Neural cell (in vitro differentiated cells): Measurements from ENCODE around the gene ZNF474. TPM values are rescaled to one million over a fixed set of nuclear protein-coding genes. Genes with fewer than 3 reads are reported as not detected.

Experiments used
- H2AFZ ChIP-seq: fragments of 200-600, 300-800 bp; sonication (generic), shearing (Covaris generic); 2 replicates; pipeline ENCODE4 v1.6.0; 2014; ENCODE audit warnings: low read depth, mild to moderate bottlenecking, antibody characterized with exemption, low read length, moderate library complexity
- H3F3A ChIP-seq: fragments of 200-600 bp; shearing (Covaris generic); 2 replicates; pipeline ENCODE4 v1.6.1; 2016; ENCODE audit warnings: mild to moderate bottlenecking, moderate library complexity, mixed read lengths, antibody characterized with exemption, low read length; ENCODE audit not compliant: insufficient read depth, poor library complexity, severe bottlenecking
- H3K27ac ChIP-seq: fragments of 200-600, 300-800 bp; sonication (generic), shearing (Covaris generic); 2 replicates; pipeline ENCODE4 v1.5.1; 2014; ENCODE audit warnings: mild to moderate bottlenecking, low read length, moderate library complexity
- H3K27me3 ChIP-seq: fragments of 300-800, 200-600 bp; sonication (generic), shearing (Covaris generic); 2 replicates; pipeline ENCODE4 v1.6.0; 2014; ENCODE audit warnings: mild to moderate bottlenecking, low read depth, low read length, moderate library complexity; ENCODE audit not compliant: insufficient read depth
- H3K36me3 ChIP-seq: fragments of 300-800, 200-600 bp; sonication (generic), shearing (Covaris generic); 2 replicates; pipeline ENCODE4 v1.5.1; 2014; ENCODE audit warnings: mild to moderate bottlenecking, antibody characterized with exemption, low read length, moderate library complexity; ENCODE audit not compliant: insufficient read depth
- H3K4me2 ChIP-seq: fragments of 300-800, 200-600 bp; sonication (generic), shearing (Covaris generic); 2 replicates; pipeline ENCODE4 v1.6.0; 2014; ENCODE audit warnings: mild to moderate bottlenecking, low read length
- H3K4me3 ChIP-seq: fragments of 300-800, 200-600 bp; sonication (generic), shearing (Covaris generic); 2 replicates; pipeline ENCODE4 v1.5.1; 2014; ENCODE audit warnings: mild to moderate bottlenecking, low read length, moderate library complexity
- H3K79me2 ChIP-seq: fragments of 200-600 bp; shearing (Covaris generic); replicated peaks from 2 replicates; pipeline ENCODE4 v1.6.0; 2014; ENCODE audit warnings: mild to moderate bottlenecking, low read length, moderate library complexity; ENCODE audit not compliant: insufficient read depth
- H3K9ac ChIP-seq: fragments of 300-800, 200-600 bp; sonication (generic), shearing (Covaris generic); 2 replicates; pipeline ENCODE4 v1.6.1; 2016; ENCODE audit warnings: mild to moderate bottlenecking, low read length, mixed read lengths
- H3K9me2 ChIP-seq: fragments of 200-600 bp; shearing (Covaris generic); 2 replicates; pipeline ENCODE4 v1.6.1; 2016; ENCODE audit warnings: mild to moderate bottlenecking, low read length, mixed read lengths; ENCODE audit not compliant: insufficient read depth
- H3K9me3 ChIP-seq: fragments of 200-600, 300-800 bp; sonication (generic), shearing (Covaris generic); 2 replicates; pipeline ENCODE4 v1.6.1; 2016; ENCODE audit warnings: mild to moderate bottlenecking, mixed run types, low read length, moderate library complexity, mixed read lengths
- H4K20me1 ChIP-seq: fragments of 200-600 bp; shearing (Covaris generic); 2 replicates; pipeline ENCODE4 v1.6.1; 2016; ENCODE audit warnings: mild to moderate bottlenecking, mixed run types; ENCODE audit not compliant: insufficient read depth
- CTCF ChIP-seq: fragments of 450-650 bp; IDR thresholded peaks from 2 replicates; pipeline ENCODE4 v1.5.1; 2014; ENCODE audit warnings: antibody characterized with exemption, mild to moderate bottlenecking, moderate library complexity; ENCODE audit not compliant: poor library complexity, severe bottlenecking
- EP300 ChIP-seq: fragments of 450-650 bp; conservative IDR thresholded peaks from 2 replicates; pipeline ENCODE4 v1.6.1; 2014; ENCODE audit warnings: antibody characterized with exemption, mild to moderate bottlenecking, moderate library complexity; ENCODE audit not compliant: poor library complexity, severe bottlenecking
- EZH2 ChIP-seq: fragments of 200-600, 300-800 bp; shearing (Covaris generic), sonication (generic); IDR thresholded peaks from 2 replicates; pipeline ENCODE4 v1.6.1; 2014; ENCODE audit warnings: antibody characterized with exemption, low read length, borderline replicate concordance, mild to moderate bottlenecking; ENCODE audit not compliant: insufficient read depth, poor library complexity, severe bottlenecking
- MXI1 ChIP-seq: fragments of 450-650 bp; conservative IDR thresholded peaks from 2 replicates; pipeline ENCODE4 v1.6.1; 2014; ENCODE audit warnings: antibody characterized with exemption, mild to moderate bottlenecking; ENCODE audit not compliant: poor library complexity, severe bottlenecking
- POLR2AphosphoS5 ChIP-seq: IDR thresholded peaks from 2 replicates; pipeline ENCODE4 v1.6.1; 2012
- RAD21 ChIP-seq: fragments of 450-650 bp; conservative IDR thresholded peaks from 2 replicates; pipeline ENCODE4 v1.6.1; 2014; ENCODE audit warnings: antibody characterized with exemption, mild to moderate bottlenecking, moderate library complexity
- REST ChIP-seq: IDR thresholded peaks from 2 replicates; pipeline ENCODE4 v1.6.1; 2012; ENCODE audit warnings: borderline replicate concordance
- SMC3 ChIP-seq: fragments of 450-650 bp; conservative IDR thresholded peaks from 2 replicates; pipeline ENCODE4 v1.6.1; 2014; ENCODE audit warnings: antibody characterized with exemption, mild to moderate bottlenecking, moderate library complexity; ENCODE audit not compliant: poor library complexity
- TAF1 ChIP-seq: IDR thresholded peaks from 2 replicates; pipeline ENCODE4 v1.6.1; 2012; ENCODE audit warnings: low read depth
- polyA plus RNA-seq: library from polyadenylated mRNA; depleted of rRNA; stranded (reverse); fragments of >200 nt; gene quantifications from 2 replicates; pipeline ENCODE4 v1.2.3, GENCODE V29; 2014

Gene ZNF474
- polyA plus RNA-seq, 1 donor from 2014 or later = not detected

GRCh38 chr5:122175852-122176251 is 46.5 kb downstream of the ZNF474 start:
- no peaks in the 10 kb centered on the region for H3K27me3 ChIP-seq
- H4K20me1 ChIP-seq = no peaks in the 10 kb centered on the region
- no peaks in the 10 kb centered on the region for H3F3A ChIP-seq
- no peak overlapping the region for H3K9ac ChIP-seq
- no peak overlapping the region for H3K4me3 ChIP-seq
- H2AFZ ChIP-seq = no peak overlapping the region
- H3K36me3 ChIP-seq = no peaks in the 10 kb centered on the region
- no peaks in the 10 kb centered on the region for H3K79me2 ChIP-seq
- no peak overlapping the region for H3K4me2 ChIP-seq
- H3K9me3 ChIP-seq = no peaks in the 10 kb centered on the region
- H3K27ac ChIP-seq = no peak overlapping the region
- TF ChIP-seq POLR2AphosphoS5 (no peak), EP300 (no peak), TAF1 (no peak), REST (no peak), SMC3 (no peak), MXI1 (no peak), CTCF (no peak), RAD21 (no peak), EZH2 (no peak)
- no peaks in the 10 kb centered on the region for H3K9me2 ChIP-seq

GRCh38 chr5:122177161-122177560 is 47.8 kb downstream of the ZNF474 start:
- H3K9me2 ChIP-seq = no peaks in the 10 kb centered on the region
- H4K20me1 ChIP-seq = no peaks in the 10 kb centered on the region
- no peak overlapping the region for H3K4me3 ChIP-seq
- H3K9me3 ChIP-seq = no peaks in the 10 kb centered on the region
- no peak overlapping the region for H2AFZ ChIP-seq
- H3K79me2 ChIP-seq = no peaks in the 10 kb centered on the region
- H3K27me3 ChIP-seq = no peaks in the 10 kb centered on the region
- no peak overlapping the region for H3K9ac ChIP-seq
- H3K4me2 ChIP-seq = no peak overlapping the region
- no peak overlapping the region for H3K27ac ChIP-seq
- no peaks in the 10 kb centered on the region for H3F3A ChIP-seq
- TF ChIP-seq POLR2AphosphoS5 = no peak
- no peak for TF ChIP-seq REST
- TF ChIP-seq EP300 = no peak
- no peak for TF ChIP-seq EZH2
- no peak for TF ChIP-seq SMC3
- no peak for TF ChIP-seq MXI1
- TF ChIP-seq RAD21 = no peak
- TF ChIP-seq CTCF = no peak
- TF ChIP-seq TAF1 = no peak
- no peaks in the 10 kb centered on the region for H3K36me3 ChIP-seq
